Activated B cell treated with CpG ODN at 0.5 μM for 24 hours (primary cell): Measurements from ENCODE around the gene RAB4B. TPM values are rescaled to one million over a fixed set of nuclear protein-coding genes. Genes with fewer than 3 reads are reported as not detected.

Experiments
- ATAC-seq: fragments of 200-7000 bp; cut with Tn5 transposase; one replicate; pipeline ENCODE4 v1.10.0; 2021; ENCODE audit warnings: low read depth, mild to moderate bottlenecking, moderate library complexity
- CTCF ChIA-PET: fragments of 350-600 bp; sonication (Branson Sonifier 250); formaldehyde crosslinking; loops from one replicate; lab custom pipeline; 2021; ENCODE audit warnings: antibody characterized with exemption; lab: Charles Lee
- POLR2A ChIA-PET: fragments of 350-600 bp; sonication (Branson Sonifier 250); formaldehyde crosslinking; loops from one replicate; lab custom pipeline; 2021; ENCODE audit warnings: antibody characterized with exemption; lab: Charles Lee
- DNase-seq: peaks from one replicate; pipeline ENCODE4 v3.0.0; 2022
- H3K27ac Mint-ChIP-seq: one replicate; pipeline ENCODE4 v1.8.0; 2020; ENCODE audit warnings: mixed read lengths
- H3K27me3 Mint-ChIP-seq: one replicate; pipeline ENCODE4 v1.8.0; 2021; ENCODE audit warnings: mixed read lengths
- H3K36me3 Mint-ChIP-seq: one replicate; pipeline ENCODE4 v1.8.0; 2021; ENCODE audit warnings: low read depth, mixed read lengths
- H3K4me1 Mint-ChIP-seq: one replicate; pipeline ENCODE4 v1.8.0; 2021; ENCODE audit warnings: mixed read lengths
- H3K4me3 Mint-ChIP-seq: one replicate; pipeline ENCODE4 v1.8.0; 2020; ENCODE audit warnings: mild to moderate bottlenecking, mixed read lengths
- H3K9me3 Mint-ChIP-seq: one replicate; pipeline ENCODE4 v1.8.0; 2020; ENCODE audit warnings: mixed read lengths
- intact Hi-C: fragments of 100-400 bp; cut with micrococcal nuclease; formaldehyde crosslinking; loops from one replicate; pipeline ENCODE4 v1.15.1; 2024
- total RNA-seq: library from RNA; stranded (reverse); gene quantifications from 2 replicates; pipeline ENCODE4 v1.2.3, GENCODE V29; 2022
- TF ChIP-seq, protein P1 (sequence below): fragments of 200-600 bp; IDR thresholded peaks from one replicate; pipeline ENCODE4 v1.8.0; 2022; ENCODE audit warnings: antibody characterized with exemption, mild to moderate bottlenecking

Gene RAB4B
- total RNA-seq, 1 donor from 2014 or later: 98.1 TPM

DNA sequence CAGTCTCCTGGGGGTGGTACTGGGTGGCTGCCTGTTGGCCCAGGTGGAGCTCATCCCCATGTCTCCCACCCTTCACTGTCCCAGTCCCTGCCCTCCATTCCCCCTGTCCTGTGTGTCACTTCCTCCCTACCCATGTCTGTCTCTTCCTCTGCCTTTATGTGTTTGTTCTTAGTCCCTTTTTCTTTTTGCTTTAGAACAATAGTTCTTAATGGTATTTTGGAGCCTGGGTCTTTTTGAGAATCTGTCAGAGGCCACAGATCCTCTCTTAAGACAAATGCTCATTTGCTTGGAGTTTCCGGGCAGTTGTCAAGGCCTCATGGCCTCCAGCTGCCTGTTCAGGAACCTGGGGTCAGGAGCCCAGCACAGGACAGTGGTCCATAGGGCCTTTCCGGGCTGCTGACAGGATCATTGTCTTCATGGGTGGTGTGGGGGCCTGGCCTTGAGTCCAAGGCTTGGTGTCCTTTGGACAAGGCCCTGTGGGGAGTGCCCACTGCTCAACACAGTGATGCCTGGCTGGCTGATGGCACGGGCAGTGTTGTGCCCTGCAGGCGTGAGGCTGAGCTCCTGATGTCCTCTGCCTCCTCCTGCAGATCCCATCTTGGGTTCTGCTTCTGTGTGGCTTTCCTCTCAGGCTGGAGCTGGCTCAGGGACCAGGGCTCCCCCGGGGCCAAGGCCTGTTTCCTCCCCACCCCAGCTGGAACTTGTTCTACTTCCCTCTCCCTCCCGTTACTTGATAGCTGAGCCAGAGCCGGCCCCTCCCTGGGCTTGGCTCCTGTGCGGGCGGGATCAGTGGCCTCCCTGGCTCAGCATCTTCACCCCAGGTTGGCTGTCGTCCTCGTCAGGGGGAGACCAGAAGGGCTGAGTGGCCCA is 24.5 kb downstream of the RAB4B start:
- no peak for ATAC-seq
- H3K9me3 Mint-ChIP-seq: no peaks in the 10 kb centered on the region
- POLR2A ChIA-PET: interaction anchor here (0.6 to 9.6 kb wide), 7 partner anchors 9 to 112 kb away, joined by 3 to 287 read pairs (median 6); partner anchors contain the start of genes ACTMAP, MIA, NUMBL and RAB4B
- peak overlapping the region; percentile 92 for H3K27ac Mint-ChIP-seq
- CTCF ChIA-PET: interaction anchor here (1.0 kb wide), 1 partner anchor 25 kb away, joined by 3 read pairs; the partner anchor contains the start of gene RAB4B
- intact Hi-C loops: no loop called here
- peak overlapping the region; percentile 72 for H3K4me3 Mint-ChIP-seq
- DNase-seq: no peak
- TF ChIP-seq, protein P1, sequence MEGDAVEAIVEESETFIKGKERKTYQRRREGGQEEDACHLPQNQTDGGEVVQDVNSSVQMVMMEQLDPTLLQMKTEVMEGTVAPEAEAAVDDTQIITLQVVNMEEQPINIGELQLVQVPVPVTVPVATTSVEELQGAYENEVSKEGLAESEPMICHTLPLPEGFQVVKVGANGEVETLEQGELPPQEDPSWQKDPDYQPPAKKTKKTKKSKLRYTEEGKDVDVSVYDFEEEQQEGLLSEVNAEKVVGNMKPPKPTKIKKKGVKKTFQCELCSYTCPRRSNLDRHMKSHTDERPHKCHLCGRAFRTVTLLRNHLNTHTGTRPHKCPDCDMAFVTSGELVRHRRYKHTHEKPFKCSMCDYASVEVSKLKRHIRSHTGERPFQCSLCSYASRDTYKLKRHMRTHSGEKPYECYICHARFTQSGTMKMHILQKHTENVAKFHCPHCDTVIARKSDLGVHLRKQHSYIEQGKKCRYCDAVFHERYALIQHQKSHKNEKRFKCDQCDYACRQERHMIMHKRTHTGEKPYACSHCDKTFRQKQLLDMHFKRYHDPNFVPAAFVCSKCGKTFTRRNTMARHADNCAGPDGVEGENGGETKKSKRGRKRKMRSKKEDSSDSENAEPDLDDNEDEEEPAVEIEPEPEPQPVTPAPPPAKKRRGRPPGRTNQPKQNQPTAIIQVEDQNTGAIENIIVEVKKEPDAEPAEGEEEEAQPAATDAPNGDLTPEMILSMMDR: no peak
- H3K4me1 Mint-ChIP-seq: peaks cover 90% of the 10 kb centered on the region
- peaks cover 72% of the 10 kb centered on the region for H3K36me3 Mint-ChIP-seq
- no peaks in the 10 kb centered on the region for H3K27me3 Mint-ChIP-seq

DNA sequence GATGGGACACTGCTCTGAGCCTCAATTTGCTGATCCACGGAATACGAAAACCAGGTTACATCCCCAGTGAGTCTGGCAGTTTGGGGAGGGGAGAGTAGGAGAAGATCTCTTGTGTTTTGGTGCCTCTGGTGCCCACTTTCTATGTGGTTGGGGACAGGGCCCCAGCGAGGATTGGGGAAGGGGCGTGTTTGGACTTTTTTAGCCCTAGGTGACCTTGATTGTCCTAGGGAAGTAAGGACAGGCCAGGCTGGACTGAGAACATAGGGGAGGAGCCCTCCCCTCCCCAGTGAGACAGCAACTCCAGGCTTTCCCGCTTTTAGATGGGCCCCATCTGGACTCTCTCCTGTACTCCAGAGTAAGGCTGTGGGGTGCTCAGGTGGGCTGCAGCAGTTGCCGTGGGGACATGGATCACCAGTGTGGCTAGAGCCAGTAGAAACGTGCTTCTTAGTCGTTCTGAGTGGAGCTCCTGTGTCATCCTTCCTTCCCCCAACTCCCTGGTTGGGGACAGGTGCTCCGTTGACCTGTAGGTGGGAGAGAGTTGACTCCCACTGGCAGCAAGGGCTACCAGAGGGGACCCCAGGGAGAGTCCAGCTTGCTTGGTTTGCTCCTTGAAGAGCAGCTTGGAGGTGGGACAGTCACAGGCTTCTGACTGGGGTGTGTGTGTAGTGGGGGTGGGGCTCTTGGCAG is 25.3 kb downstream of the RAB4B start:
- DNase-seq (no peak), ATAC-seq (no peak)
- TF ChIP-seq, protein P1: no peak
- Mint-ChIP-seq H3K27ac (peak overlapping the region; percentile 92), H3K9me3 (no peaks in the 10 kb centered on the region), H3K4me3 (peak overlapping the region; percentile 72), H3K27me3 (no peaks in the 10 kb centered on the region), H3K36me3 (peaks cover 75% of the 10 kb centered on the region), H3K4me1 (peaks cover 87% of the 10 kb centered on the region)
- intact Hi-C loops: no loop called here
- ChIA-PET CTCF (interaction anchor here (1.0 kb wide), 1 partner anchor 26 kb away, joined by 3 read pairs; the partner anchor contains the start of gene RAB4B), POLR2A (interaction anchor here (0.8 to 9.6 kb wide), 6 partner anchors 9 to 112 kb away, joined by 3 to 287 read pairs (median 6); partner anchors contain the start of genes ACTMAP, MIA, NUMBL and RAB4B)

DNA sequence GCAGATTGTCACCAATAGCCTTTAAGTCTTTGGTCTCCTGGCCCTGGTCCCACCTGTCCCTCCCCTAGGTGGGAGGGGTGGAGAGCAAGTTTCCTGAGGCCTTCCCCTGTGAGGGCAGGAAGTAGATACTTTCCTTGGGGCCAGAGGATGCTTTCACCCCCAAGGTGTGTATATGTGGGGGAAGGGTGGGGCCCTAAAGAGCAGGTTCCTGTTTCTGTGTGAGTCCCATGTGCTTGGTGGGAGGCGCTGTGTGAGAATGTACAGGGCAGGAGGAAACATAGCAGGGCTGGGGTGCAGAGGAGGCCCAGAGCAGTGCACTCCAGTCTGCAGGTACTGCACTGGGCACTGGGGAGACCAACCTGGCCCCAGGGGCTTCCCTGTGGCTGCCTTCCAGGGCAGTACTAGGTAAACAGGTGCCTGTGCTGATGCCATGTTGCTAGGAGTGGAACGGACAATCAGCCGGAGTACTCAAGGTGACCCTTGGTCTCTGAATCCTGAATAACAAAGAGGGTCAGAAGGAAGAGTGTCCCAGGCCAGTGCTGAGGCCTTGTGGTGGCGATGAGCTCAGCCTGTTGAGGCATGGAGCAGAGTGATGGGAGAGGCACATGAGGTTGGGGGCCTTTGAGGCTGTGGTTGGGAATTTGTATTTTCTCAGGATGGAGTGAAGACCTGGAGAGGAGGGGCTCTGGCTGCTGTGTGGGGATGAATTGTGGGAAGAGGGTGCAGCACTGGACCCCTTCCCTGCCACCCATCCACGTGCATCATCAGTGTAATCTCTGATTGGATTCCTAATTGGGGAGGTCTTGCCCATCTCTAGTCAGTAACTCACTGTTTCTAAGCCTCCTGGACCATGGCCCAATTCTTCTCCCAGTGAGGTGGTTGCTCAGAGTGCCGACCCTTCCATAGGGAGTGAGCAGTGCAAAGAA is 26.1 kb downstream of the RAB4B start:
- peak; percentile 70 for ATAC-seq
- H3K4me1 Mint-ChIP-seq: peaks cover 87% of the 10 kb centered on the region
- CTCF ChIA-PET: interaction anchor here (1.0 to 4.2 kb wide), 2 partner anchors 27 to 141 kb away, joined by 3 to 25 read pairs; partner anchors contain the start of gene RAB4B

DNA sequence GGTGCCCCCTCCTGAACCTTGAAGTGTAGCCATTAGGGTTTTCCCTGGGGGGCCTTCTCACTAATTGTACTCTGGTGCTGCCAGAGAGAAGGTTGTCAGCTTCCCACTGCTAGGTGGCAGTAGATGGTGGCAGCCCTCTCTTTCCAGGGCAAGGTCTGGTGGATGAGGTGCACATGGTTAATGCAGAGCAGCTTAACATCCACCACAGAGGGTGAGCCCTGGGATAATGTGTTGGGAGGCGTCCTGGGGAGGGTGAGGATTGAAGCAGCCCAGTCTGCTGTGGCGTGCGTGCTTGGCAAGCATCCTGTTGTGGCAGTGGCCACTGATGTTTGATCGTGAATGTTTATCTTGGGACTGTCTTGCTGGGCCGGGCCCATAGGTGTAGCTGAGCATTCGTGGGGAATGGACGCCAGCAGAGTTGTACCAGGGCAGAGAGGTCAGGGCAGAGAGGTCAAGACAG is 26.8 kb downstream of the RAB4B start:
- POLR2A ChIA-PET: interaction anchor here (0.6 to 4.6 kb wide), 4 partner anchors 27 to 88 kb away, joined by 3 to 50 read pairs (median 7); partner anchors contain the start of genes ACTMAP, COQ8B, ITPKC and RAB4B
- Mint-ChIP-seq H3K36me3 (peaks cover 82% of the 10 kb centered on the region), H3K27me3 (no peaks in the 10 kb centered on the region), H3K4me1 (peaks cover 89% of the 10 kb centered on the region), H3K4me3 (peak overlapping the region; percentile 15), H3K9me3 (no peaks in the 10 kb centered on the region), H3K27ac (peak overlapping the region; percentile 92)
- DNase-seq (no peak), ATAC-seq (no peak)
- intact Hi-C loops: no loop called here
- TF ChIP-seq, protein P1: no peak
- CTCF ChIA-PET: interaction anchor here (1.3 to 4.2 kb wide), 5 partner anchors 14 to 141 kb away, joined by 3 to 25 read pairs (median 5); partner anchors contain the start of genes COQ8B and RAB4B

More for the DNA sequence above, 26.1 kb downstream of the RAB4B start:
- H3K36me3 Mint-ChIP-seq: peaks cover 79% of the 10 kb centered on the region
- TF ChIP-seq, protein P1: no peak
- H3K27me3 Mint-ChIP-seq: no peaks in the 10 kb centered on the region
- H3K4me3 Mint-ChIP-seq: peak overlapping the region; percentile 72
- POLR2A ChIA-PET: interaction anchor here (0.6 to 9.6 kb wide), 8 partner anchors 8 to 451 kb away, joined by 3 to 287 read pairs (median 6); partner anchors contain the start of genes ACTMAP, COQ8B, ITPKC and MIA
- peak overlapping the region; percentile 92 for H3K27ac Mint-ChIP-seq
- intact Hi-C loops: no loop called here
- no peaks in the 10 kb centered on the region for H3K9me3 Mint-ChIP-seq
- peak; percentile 46 for DNase-seq
